Naive thymus-derived CD8-positive, alpha-beta T cell (primary cell): ENCODE results near the gene MAPT. TPM values are rescaled to one million over a fixed set of nuclear protein-coding genes. Genes with fewer than 3 reads are reported as not detected.
"Not testable (repeated sequence)": the region's sequence is repeated elsewhere in the genome, so short reads cannot be mapped to it uniquely, and the experiment has no call there.

ENCODE experiments used
- ATAC-seq, 2 donors: fragments of 150-1000 bp; cut with Tn5 transposase in 1 of 2; sonication (Bioruptor Pico), chemical (Tn5 transposase) in 1 of 2; 1 replicate in 1 of 2; 2 replicates in 1 of 2; pipeline ENCODE4 v1.10.0; 2021; ENCODE audit warnings: mild to moderate bottlenecking in 2 of 2, moderate library complexity in 2 of 2
- POLR2A ChIA-PET: fragments of 350-600 bp; sonication (Branson Sonifier 250); formaldehyde crosslinking; loops from one replicate; lab custom pipeline; 2021; ENCODE audit warnings: antibody characterized with exemption; lab: Charles Lee
- DNase-seq, 10 donors: peaks; one replicate each; pipeline versions ENCODE4 v3.0.0 to v3.0.0-alpha.2; 2020 to 2022
- H3K27ac Mint-ChIP-seq, 10 donors: one replicate each; pipeline ENCODE4 v1.8.0; 2020 to 2022; ENCODE audit warnings: mild to moderate bottlenecking in 10 of 10, mixed read lengths in 10 of 10, moderate library complexity in 4 of 10, inconsistent platforms in 1 of 10
- H3K27me3 Mint-ChIP-seq, 5 donors: one replicate each; pipeline ENCODE4 v1.8.0; 2021 to 2022; ENCODE audit warnings: mixed read lengths in 5 of 5
- H3K36me3 Mint-ChIP-seq, 3 donors: one replicate each; pipeline ENCODE4 v1.8.0; 2020 to 2022; ENCODE audit warnings: mixed read lengths in 3 of 3, mild to moderate bottlenecking in 2 of 3, inconsistent platforms in 1 of 3
- H3K4me1 Mint-ChIP-seq, 4 donors: one replicate each; pipeline ENCODE4 v1.8.0; 2021 to 2022; ENCODE audit warnings: mixed read lengths in 4 of 4
- H3K4me3 Mint-ChIP-seq, 10 donors: one replicate each; pipeline ENCODE4 v1.8.0; 2020 to 2022; ENCODE audit warnings: mild to moderate bottlenecking in 10 of 10, mixed read lengths in 10 of 10, moderate library complexity in 6 of 10, inconsistent platforms in 1 of 10
- H3K9me3 Mint-ChIP-seq, 9 donors: one replicate each; pipeline ENCODE4 v1.8.0; 2020 to 2022; ENCODE audit warnings: mixed read lengths in 9 of 9, mild to moderate bottlenecking in 3 of 9, inconsistent platforms in 1 of 9, moderate library complexity in 1 of 9
- polyA plus RNA-seq, 3 donors: library from polyadenylated mRNA; unstranded; fragments of 300-500 nt; fragmentation: Illumina TruSeq; gene quantifications; one replicate each; pipeline ENCODE4 v1.2.3, GENCODE V29; 2021
- total RNA-seq, 8 experiments: library from RNA in 2 of 8; stranded (reverse) in 2 of 8; gene quantifications; one replicate each; pipeline ENCODE4 v1.2.3 and lab custom pipeline; 2021 to 2026

Gene MAPT
- total and polyA plus RNA-seq, 5 experiments from 2014 or later, result 0.14 to 0.86 (median 0.33) TPM

- no peak for ATAC-seq
- no peak for DNase-seq
- POLR2A ChIA-PET, result no interaction called here
- Mint-ChIP-seq H3K27ac (no peak overlapping the region), H3K4me3 (no peak overlapping the region), H3K27me3 (peaks cover 0 to 6% (median 0%) of the 10 kb centered on the region in 5 donors), H3K4me1 (peaks cover 0 to 1% (median 0%) of the 10 kb centered on the region in 4 donors), H3K36me3 (no peaks in the 10 kb centered on the region), H3K9me3 (no peaks in the 10 kb centered on the region)
Observed at GRCh38 chr17:46007461-46007965, 113.2 kb downstream of the MAPT start.

GRCh38 chr17:46008591-46008990, 114.2 kb downstream of the MAPT start:
- H3K27ac Mint-ChIP-seq, result no peak overlapping the region
- peaks cover 0 to 10% (median 0%) of the 10 kb centered on the region in 5 donors for H3K27me3 Mint-ChIP-seq
- no peak overlapping the region for H3K4me3 Mint-ChIP-seq
- H3K9me3 Mint-ChIP-seq, result no peaks in the 10 kb centered on the region
- no peak for ATAC-seq
- no peak for DNase-seq
- H3K36me3 Mint-ChIP-seq, result no peaks in the 10 kb centered on the region
- peaks cover 0 to 1% (median 0%) of the 10 kb centered on the region in 4 donors for H3K4me1 Mint-ChIP-seq
- POLR2A ChIA-PET, result no interaction called here

- H3K27me3 Mint-ChIP-seq, result peaks cover 0 to 10% (median 0%) of the 10 kb centered on the region in 5 donors
- ATAC-seq (no peak), DNase-seq (no peak)
- no peaks in the 10 kb centered on the region for H3K4me1 Mint-ChIP-seq
- H3K4me3 Mint-ChIP-seq, result no peak overlapping the region
- POLR2A ChIA-PET, result no interaction called here
- peak overlapping the region in 1 of 10 donors; percentile 57 for H3K27ac Mint-ChIP-seq
- no peaks in the 10 kb centered on the region for H3K9me3 Mint-ChIP-seq
- no peaks in the 10 kb centered on the region for H3K36me3 Mint-ChIP-seq
Observed at GRCh38 chr17:46009681-46010596, 115.6 kb downstream of the MAPT start.

- DNase-seq (no peak), ATAC-seq (no peak)
- POLR2A ChIA-PET, result no interaction called here
- no peaks in the 10 kb centered on the region for H3K36me3 Mint-ChIP-seq
- peaks cover 0 to 10% (median 0%) of the 10 kb centered on the region in 5 donors for H3K27me3 Mint-ChIP-seq
- H3K4me3 Mint-ChIP-seq, result no peak overlapping the region
- peak overlapping the region in 1 of 10 donors; percentile 19 for H3K27ac Mint-ChIP-seq
- H3K9me3 Mint-ChIP-seq, result no peaks in the 10 kb centered on the region
- no peaks in the 10 kb centered on the region for H3K4me1 Mint-ChIP-seq
Observed at GRCh38 chr17:46010597-46011186, 116.3 kb downstream of the MAPT start.

GRCh38 chr17:46011711-46012505, 117.6 kb downstream of the MAPT start:
- DNase-seq (no peak), ATAC-seq (no peak)
- POLR2A ChIA-PET, result no interaction called here
- no peaks in the 10 kb centered on the region for H3K36me3 Mint-ChIP-seq
- peaks cover 0 to 4% (median 0%) of the 10 kb centered on the region in 5 donors for H3K27me3 Mint-ChIP-seq
- no peaks in the 10 kb centered on the region for H3K9me3 Mint-ChIP-seq
- H3K4me1 Mint-ChIP-seq, result no peaks in the 10 kb centered on the region
- peak overlapping the region in 1 of 10 donors; percentile 29 for H3K27ac Mint-ChIP-seq
- no peak overlapping the region for H3K4me3 Mint-ChIP-seq

- H3K4me1 Mint-ChIP-seq, result no peaks in the 10 kb centered on the region
- no peak for DNase-seq
- no peak overlapping the region for H3K27ac Mint-ChIP-seq
- no peaks in the 10 kb centered on the region for H3K9me3 Mint-ChIP-seq
- H3K36me3 Mint-ChIP-seq, result no peaks in the 10 kb centered on the region
- POLR2A ChIA-PET, result no interaction called here
- ATAC-seq, result no peak
- no peak overlapping the region for H3K4me3 Mint-ChIP-seq
- peaks cover 0 to 4% (median 0%) of the 10 kb centered on the region in 5 donors for H3K27me3 Mint-ChIP-seq
Observed at GRCh38 chr17:46012506-46013079, 118.2 kb downstream of the MAPT start.

GRCh38 chr17:46013127-46013501, 118.8 kb downstream of the MAPT start:
- Mint-ChIP-seq H3K4me1 (peaks cover 0 to 3% (median under 1%) of the 10 kb centered on the region in 4 donors), H3K27me3 (peaks cover 0 to 4% (median 0%) of the 10 kb centered on the region in 5 donors), H3K9me3 (no peaks in the 10 kb centered on the region), H3K36me3 (no peaks in the 10 kb centered on the region), H3K4me3 (no peak overlapping the region), H3K27ac (no peak overlapping the region)
- DNase-seq (no peak), ATAC-seq (no peak)
- POLR2A ChIA-PET, result no interaction called here

- POLR2A ChIA-PET, result no interaction called here
- Mint-ChIP-seq H3K36me3 (no peaks in the 10 kb centered on the region), H3K4me1 (peaks cover 0 to 8% (median 5%) of the 10 kb centered on the region in 4 donors), H3K27me3 (peaks cover 0 to 4% (median 0%) of the 10 kb centered on the region in 5 donors), H3K4me3 (no peak overlapping the region), H3K27ac (no peak overlapping the region), H3K9me3 (no peaks in the 10 kb centered on the region)
- DNase-seq (no peak), ATAC-seq (no peak)
Observed at GRCh38 chr17:46013502-46014165, 119.3 kb downstream of the MAPT start.

- H3K4me1 Mint-ChIP-seq, result peaks cover 5 to 44% (median 25%) of the 10 kb centered on the region in 4 donors
- not testable (repeated sequence) for H3K9me3 Mint-ChIP-seq, ATAC-seq, DNase-seq, H3K27me3 Mint-ChIP-seq, H3K36me3 Mint-ChIP-seq
- POLR2A ChIA-PET, result interaction anchor here (0.5 to 1.2 kb wide), 4 partner anchors 8 to 174 kb away, joined by 3 to 6 read pairs (median 4); partner anchors contain the start of gene KANSL1
- H3K4me3 Mint-ChIP-seq, result peak overlapping the region in 1 of 10 donors; percentile 50
- H3K27ac Mint-ChIP-seq, result peak overlapping the region in 8 of 10 donors; percentile 27 to 97 (median 94)
Observed at GRCh38 chr17:46019408-46019925, 125.1 kb downstream of the MAPT start.

GRCh38 chr17:46020023-46020761, 125.8 kb downstream of the MAPT start:
- POLR2A ChIA-PET, result interaction anchor here (0.7 to 1.2 kb wide), 4 partner anchors 9 to 173 kb away, joined by 3 to 6 read pairs (median 4); partner anchors contain the start of gene KANSL1

GRCh38 chr17:46020998-46021397, 126.6 kb downstream of the MAPT start:
- Mint-ChIP-seq H3K4me3 (no peak overlapping the region), H3K27ac (peak overlapping the region in 9 of 10 donors; percentile 22 to 96 (median 91)), H3K4me1 (peaks cover 14 to 54% (median 32%) of the 10 kb centered on the region in 4 donors)

More at GRCh38 chr17:46020023-46020761, 125.8 kb downstream of the MAPT start:
- Mint-ChIP-seq H3K4me1 (peaks cover 6 to 46% (median 26%) of the 10 kb centered on the region in 4 donors), H3K4me3 (peak overlapping the region in 7 of 10 donors; percentile 35 to 58 (median 47)), H3K27ac (peak overlapping the region; percentile 22 to 97 (median 92)), H3K27me3 (no peaks in the 10 kb centered on the region), H3K9me3 (no peaks in the 10 kb centered on the region), H3K36me3 (peaks cover 0 to 5% (median 1%) of the 10 kb centered on the region in 3 donors)
- ATAC-seq (peak; percentile 96 to 99), DNase-seq (peak in 8 of 10 donors; percentile 14 to 72 (median 56))

More at GRCh38 chr17:46020998-46021397, 126.6 kb downstream of the MAPT start:
- no peaks in the 10 kb centered on the region for H3K9me3 Mint-ChIP-seq
- POLR2A ChIA-PET, result interaction anchor here (1.1 kb wide), 1 partner anchor 17 kb away, joined by 3 read pairs; no protein-coding TSS in a partner anchor
- H3K36me3 Mint-ChIP-seq, result peaks cover 0 to 8% (median 1%) of the 10 kb centered on the region in 3 donors
- ATAC-seq (no peak), DNase-seq (no peak)
- no peaks in the 10 kb centered on the region for H3K27me3 Mint-ChIP-seq
